GM18909 (cell line): Measurements from ENCODE around the gene ALDH1A1.

Experiments used
- ATAC-seq: cut with Tn5 transposase; IDR thresholded peaks from one replicate; pipeline ENCODE4 v1.9.1; 2021; ENCODE audit warnings: mild to moderate bottlenecking; ENCODE audit not compliant: unreplicated experiment, poor library complexity

The ALDH1A1 gene

GRCh38 chr9:72923077-72923476 lies 29.8 kb downstream of the ALDH1A1 start:
- no peak for ATAC-seq

- no peak for ATAC-seq
Observed at GRCh38 chr9:72921888-72922654, 30.8 kb downstream of the ALDH1A1 start.

GRCh38 chr9:72919246-72919945 lies 33.5 kb downstream of the ALDH1A1 start:
- no peak for ATAC-seq

- ATAC-seq = no peak
Observed at GRCh38 chr9:72917892-72918509, 34.9 kb downstream of the ALDH1A1 start.

- no peak for ATAC-seq
Observed at GRCh38 chr9:72915659-72916058, 37.2 kb downstream of the ALDH1A1 start.

- no peak for ATAC-seq
Observed at GRCh38 chr9:72914750-72915149, 38.1 kb downstream of the ALDH1A1 start.

- no peak for ATAC-seq
Observed at GRCh38 chr9:72913382-72914009, 39.4 kb downstream of the ALDH1A1 start.

- ATAC-seq = no peak
Observed at GRCh38 chr9:72912476-72913381, 40.1 kb downstream of the ALDH1A1 start.

GRCh38 chr9:72911816-72912215 lies 41.0 kb downstream of the ALDH1A1 start:
- ATAC-seq = no peak

- no peak for ATAC-seq
Observed at GRCh38 chr9:72911247-72911775, 41.5 kb downstream of the ALDH1A1 start.

GRCh38 chr9:72909428-72909827 lies 43.4 kb downstream of the ALDH1A1 start:
- no peak for ATAC-seq

- no peak for ATAC-seq
Observed at GRCh38 chr9:72907421-72907820, 45.4 kb downstream of the ALDH1A1 start.

GRCh38 chr9:72906810-72907209 lies 46.0 kb downstream of the ALDH1A1 start:
- no peak for ATAC-seq

GRCh38 chr9:72905514-72906480 lies 47.1 kb downstream of the ALDH1A1 start:
- no peak for ATAC-seq

- ATAC-seq = no peak
Observed at GRCh38 chr9:72904267-72905093, 48.4 kb downstream of the ALDH1A1 start.

- no peak for ATAC-seq
Observed at GRCh38 chr9:72903103-72903502, 49.8 kb downstream of the ALDH1A1 start.

- no peak for ATAC-seq
Observed at GRCh38 chr9:72902268-72902667, 50.6 kb downstream of the ALDH1A1 start.
